ENCODE data around the gene TRIM8.

DNA sequence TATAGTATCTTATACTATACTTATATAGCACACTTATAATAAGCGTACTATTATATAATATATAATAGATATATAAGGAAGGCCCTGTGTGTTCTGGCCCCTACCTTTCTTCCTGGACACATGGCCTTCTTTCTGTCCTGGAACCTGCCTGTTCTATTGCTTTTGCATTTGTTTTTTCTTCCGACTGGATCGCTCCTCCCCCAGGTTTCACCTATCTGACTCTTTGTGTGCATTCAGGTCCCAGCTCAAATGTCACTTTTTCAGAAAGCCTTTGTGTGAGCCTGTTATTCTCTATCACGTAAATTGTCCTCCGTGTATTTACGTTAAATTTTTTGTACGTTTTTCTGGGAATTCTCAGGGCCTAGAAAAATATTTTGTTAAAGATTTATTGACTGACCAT lies 2.9 kb upstream of the TRIM8 start:
- TF ChIP-seq, protein P1, sequence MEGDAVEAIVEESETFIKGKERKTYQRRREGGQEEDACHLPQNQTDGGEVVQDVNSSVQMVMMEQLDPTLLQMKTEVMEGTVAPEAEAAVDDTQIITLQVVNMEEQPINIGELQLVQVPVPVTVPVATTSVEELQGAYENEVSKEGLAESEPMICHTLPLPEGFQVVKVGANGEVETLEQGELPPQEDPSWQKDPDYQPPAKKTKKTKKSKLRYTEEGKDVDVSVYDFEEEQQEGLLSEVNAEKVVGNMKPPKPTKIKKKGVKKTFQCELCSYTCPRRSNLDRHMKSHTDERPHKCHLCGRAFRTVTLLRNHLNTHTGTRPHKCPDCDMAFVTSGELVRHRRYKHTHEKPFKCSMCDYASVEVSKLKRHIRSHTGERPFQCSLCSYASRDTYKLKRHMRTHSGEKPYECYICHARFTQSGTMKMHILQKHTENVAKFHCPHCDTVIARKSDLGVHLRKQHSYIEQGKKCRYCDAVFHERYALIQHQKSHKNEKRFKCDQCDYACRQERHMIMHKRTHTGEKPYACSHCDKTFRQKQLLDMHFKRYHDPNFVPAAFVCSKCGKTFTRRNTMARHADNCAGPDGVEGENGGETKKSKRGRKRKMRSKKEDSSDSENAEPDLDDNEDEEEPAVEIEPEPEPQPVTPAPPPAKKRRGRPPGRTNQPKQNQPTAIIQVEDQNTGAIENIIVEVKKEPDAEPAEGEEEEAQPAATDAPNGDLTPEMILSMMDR (IDR thresholded peaks at IDR 0.05 in 2 of 3, conservative IDR thresholded peaks at IDR 0.05 in 1 of 3; ENCODE audit: borderline replicate concordance in 1 of 3, insufficient read depth in 1 of 3, low read depth in 2 of 3, low read length in 2 of 3), result no peak
- TF ChIP-seq EZH2 (IDR thresholded peaks at IDR 0.05), result no peak
